SK-N-SH (cell line): ENCODE measurements around the gene KIAA0513. TPM values are rescaled to one million over a fixed set of nuclear protein-coding genes. Genes with fewer than 3 reads are reported as not detected.
A peak's percentile ranks its signal among the peaks of the same experiment; 100 is the strongest.

Source experiments
- CTCF ChIA-PET: fragments of 300-600, 350-600 bp; formaldehyde crosslinking; extraction: SDS; loops from one replicate; lab custom pipeline; 2021; lab: Yijun Ruan, JAX
- POLR2A ChIA-PET: fragments of 350-600 bp; sonication (Branson Sonifier 250); formaldehyde crosslinking; extraction: SDS; loops from one replicate; lab custom pipeline; 2020; ENCODE audit warnings: antibody characterized with exemption, inconsistent platforms; lab: Yijun Ruan, JAX
- DNase-seq: peaks from one replicate; pipeline ENCODE4 v3.0.0; 2012
- H2AFZ ChIP-seq: fragments of 200-600 bp; sonication (generic); 2 replicates; pipeline ENCODE4 v1.8.1; 2016; ENCODE audit warnings: antibody characterized with exemption, mild to moderate bottlenecking, low read depth
- H3F3A ChIP-seq: fragments of 200-600 bp; sonication (generic); replicated peaks from 2 replicates; pipeline ENCODE3; 2016; ENCODE audit warnings: antibody characterized with exemption, mild to moderate bottlenecking; ENCODE audit not compliant: insufficient read depth
- H3K27ac ChIP-seq, 2 experiments: fragments of 200-500 bp in 1 of 2; fragments of 200-600 bp in 1 of 2; sonication (Bioruptor generic) in 1 of 2; sonication (generic), shearing (Covaris generic) in 1 of 2; 2 replicates each; pipeline versions ENCODE4 v1.5.1 to v1.6.1; 2014 to 2016; ENCODE audit warnings: low read depth in 2 of 2, inconsistent platforms in 1 of 2, low read length in 1 of 2, mild to moderate bottlenecking in 1 of 2, mixed read lengths in 1 of 2
- H3K27me3 ChIP-seq: fragments of 200-600 bp; sonication (generic), shearing (Covaris generic); 2 replicates; pipeline ENCODE4 v1.6.1; 2016; ENCODE audit warnings: mixed run types; ENCODE audit not compliant: insufficient read depth
- H3K36me3 ChIP-seq, 2 experiments: fragments of 200-500 bp in 1 of 2; fragments of 200-600 bp in 1 of 2; sonication (Bioruptor generic) in 1 of 2; sonication (generic) in 1 of 2; replicated peaks in 1 of 2; 2 replicates each; pipeline versions ENCODE3 to v1.5.1; 2014 to 2016; ENCODE audit warnings: low read length in 1 of 2, mild to moderate bottlenecking in 1 of 2; ENCODE audit not compliant: insufficient read depth in 2 of 2, control insufficient read depth in 1 of 2
- H3K4me1 ChIP-seq, 2 experiments: fragments of 200-500 bp in 1 of 2; fragments of 200-600 bp in 1 of 2; sonication (Bioruptor generic) in 1 of 2; sonication (generic), shearing (Covaris generic) in 1 of 2; 2 replicates each; pipeline versions ENCODE4 v1.5.1 to v1.6.1; 2014 to 2016; ENCODE audit warnings: low read depth in 1 of 2, low read length in 1 of 2, mixed run types in 1 of 2; ENCODE audit not compliant: insufficient read depth in 2 of 2, control insufficient read depth in 1 of 2
- H3K4me2 ChIP-seq: fragments of 200-600 bp; sonication (generic), shearing (Covaris generic); 2 replicates; pipeline ENCODE4 v1.6.1; 2017; ENCODE audit warnings: mixed run types
- H3K4me3 ChIP-seq, 2 experiments: fragments of 200-500 bp in 1 of 2; fragments of 200-600 bp in 1 of 2; sonication (Bioruptor generic) in 1 of 2; sonication (generic), shearing (Covaris generic) in 1 of 2; 2 replicates each; pipeline versions ENCODE4 v1.5.1 to v1.8.1; 2014 to 2016; ENCODE audit warnings: low read depth in 2 of 2, inconsistent platforms in 1 of 2, low read length in 1 of 2, mild to moderate bottlenecking in 1 of 2, mixed read lengths in 1 of 2, moderate library complexity in 1 of 2
- H3K79me2 ChIP-seq: fragments of 200-600 bp; sonication (generic); 2 replicates; pipeline ENCODE4 v1.8.1; 2017; ENCODE audit warnings: mild to moderate bottlenecking; ENCODE audit not compliant: insufficient read depth
- H3K9ac ChIP-seq: fragments of 200-600 bp; sonication (generic); 2 replicates; pipeline ENCODE4 v1.6.1; 2017; ENCODE audit warnings: mixed run types
- H3K9me2 ChIP-seq: fragments of 200-600 bp; sonication (generic); 2 replicates; pipeline ENCODE4 v1.6.1; 2017; ENCODE audit warnings: mixed run types
- H3K9me3 ChIP-seq: fragments of 200-600 bp; sonication (generic); 2 replicates; pipeline ENCODE4 v1.6.1; 2017; ENCODE audit warnings: mixed run types, mild to moderate bottlenecking, moderate library complexity
- H4K20me1 ChIP-seq: fragments of 200-600 bp; sonication (generic); 2 replicates; pipeline ENCODE4 v1.6.1; 2017; ENCODE audit warnings: mild to moderate bottlenecking, mixed run types; ENCODE audit not compliant: insufficient read depth
- ELF1 ChIP-seq: IDR thresholded peaks from 2 replicates; pipeline ENCODE4 v1.4.0; 2012
- EP300 ChIP-seq, 2 experiments: IDR thresholded peaks; 2 replicates each; pipeline versions ENCODE4 v1.4.0 to v1.6.1; 2012; ENCODE audit warnings: borderline replicate concordance in 1 of 2, low read depth in 1 of 2, low read length in 1 of 2
- FOSL2 ChIP-seq: IDR thresholded peaks from 2 replicates; pipeline ENCODE4 v1.4.0; 2012; ENCODE audit warnings: low read depth, mild to moderate bottlenecking, moderate library complexity, borderline replicate concordance
- FOXJ3 ChIP-seq: sonication (generic); formaldehyde crosslinking; IDR thresholded peaks from 2 replicates; pipeline ENCODE4 v1.5.1; 2020; ENCODE audit warnings: mild to moderate bottlenecking, missing genetic modification reagents
- FOXM1 ChIP-seq: IDR thresholded peaks from 2 replicates; pipeline ENCODE4 v1.4.0; 2012; ENCODE audit warnings: low read depth, mild to moderate bottlenecking
- GABPA ChIP-seq: IDR thresholded peaks from 2 replicates; pipeline ENCODE4 v1.4.0; 2012; ENCODE audit warnings: low read depth, mild to moderate bottlenecking
- JUND ChIP-seq: IDR thresholded peaks from 2 replicates; pipeline ENCODE4 v1.4.0; 2012
- RAD21 ChIP-seq: IDR thresholded peaks from 2 replicates; pipeline ENCODE4 v1.6.1; 2012; ENCODE audit warnings: mild to moderate bottlenecking, low read length
- RFX5 ChIP-seq: IDR thresholded peaks from 2 replicates; pipeline ENCODE4 v1.6.1; 2012; ENCODE audit warnings: mild to moderate bottlenecking, improper control_type of control experiment, low read length
- RXRA ChIP-seq: IDR thresholded peaks from 2 replicates; pipeline ENCODE4 v1.4.0; 2012; ENCODE audit warnings: low read depth, mild to moderate bottlenecking, borderline replicate concordance
- YY1 ChIP-seq: IDR thresholded peaks from 2 replicates; pipeline ENCODE4 v1.4.0; 2012; ENCODE audit warnings: low read depth, mild to moderate bottlenecking
- WGBS: methylation state at CpG from one replicate; pipeline ENCODE4 v1.1.6; 2017; ENCODE audit warnings: low lambda C conversion rate; 5-methylcytosine and 5-hydroxymethylcytosine counted together
- polyA plus RNA-seq, 3 experiments: library from polyadenylated mRNA; depleted of rRNA; stranded (reverse); fragments of >200 nt; gene quantifications; 2 replicates each; pipeline ENCODE4 v1.2.3, GENCODE V29; 2012
- TF ChIP-seq, protein P1 (sequence below): fragments of 200-600 bp; sonication (generic); IDR thresholded peaks from 2 replicates; pipeline ENCODE4 v1.6.1; 2017; ENCODE audit warnings: antibody characterized with exemption, mild to moderate bottlenecking, moderate library complexity
- TF ChIP-seq, protein P2 (sequence below): fragments of 150-350 bp; IDR thresholded peaks from 2 replicates; pipeline ENCODE4 v1.6.1; 2016; ENCODE audit warnings: mild to moderate bottlenecking, low read depth, low read length
- TF ChIP-seq, protein P3 (sequence below): IDR thresholded peaks from 2 replicates; pipeline ENCODE4; 2012
- TF ChIP-seq, protein P4 (sequence below): fragments of 150-350 bp; IDR thresholded peaks from 2 replicates; pipeline ENCODE4 v1.6.1; 2017; ENCODE audit warnings: antibody characterized with exemption, low read length, low read depth, borderline replicate concordance

KIAA0513 gene
- polyA plus RNA-seq, 1 of the 3 experiments (the other 2 are of a cell fraction) = 6.5 TPM

DNA sequence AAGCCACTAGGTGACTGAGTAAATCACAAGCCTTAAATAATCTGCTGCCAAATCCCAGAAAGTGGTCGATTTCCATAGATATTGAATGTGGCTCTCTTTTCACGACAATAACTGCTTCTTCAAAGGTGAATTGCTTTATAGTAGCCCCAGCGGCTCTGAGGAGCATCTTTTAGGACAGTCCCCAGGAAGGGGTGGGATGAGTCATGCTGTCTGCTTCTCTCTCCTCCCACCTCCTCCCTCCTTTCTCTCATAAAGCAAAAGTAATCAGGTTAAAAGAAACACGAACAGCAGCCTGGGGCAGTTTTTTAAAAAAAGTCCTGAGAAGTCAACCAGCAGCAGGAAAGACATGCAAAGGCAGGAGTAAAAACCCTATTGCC is 1.8 kb downstream of the KIAA0513 start:
- H3K9ac ChIP-seq = peak overlapping the region; percentile 85; the same call in 1 of the 2 replicates

DNA sequence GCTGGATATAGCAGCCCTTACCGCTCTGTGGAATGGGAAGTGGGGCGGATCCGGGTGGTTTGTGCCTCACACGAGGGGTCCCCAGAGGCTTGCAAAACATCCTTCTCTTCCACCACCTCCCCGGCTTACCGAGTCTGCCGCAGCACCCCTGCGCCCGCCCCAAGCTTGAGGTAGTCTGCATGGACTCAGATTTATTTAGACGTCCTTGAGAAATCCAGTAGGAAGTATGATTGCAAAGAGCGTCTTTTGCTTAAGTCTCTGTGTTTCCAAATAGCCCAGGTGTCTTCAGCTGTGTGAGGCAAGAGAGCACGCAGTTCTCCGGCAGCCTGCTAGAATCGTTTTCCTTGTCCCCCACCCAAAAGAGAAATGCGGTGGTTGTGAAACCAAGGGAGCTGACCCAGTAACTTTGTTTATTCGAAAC is 2.4 kb downstream of the KIAA0513 start:
- CTCF ChIA-PET = interaction anchor here (1.1 to 1.8 kb wide), 2 partner anchors 10 to 57 kb away, joined by 4 read pairs; no protein-coding TSS in a partner anchor
- peak overlapping the region in 1 of 2 experiments; percentile 78; a peak in 1 of 4 replicates for H3K4me3 ChIP-seq
- DNase-seq = no peak
- no peaks in the 10 kb centered on the region for H3K9me2 ChIP-seq
- H3K4me1 ChIP-seq = peaks cover 15 to 20% of the 10 kb centered on the region in 2 experiments
- H3K9me3 ChIP-seq = no peaks in the 10 kb centered on the region
- TF ChIP-seq RXRA (no peak), RFX5 (no peak), EP300 (IDR thresholded peaks at IDR 0.05; ENCODE audit: borderline replicate concordance in 1 of 2, low read depth in 1 of 2, low read length in 1 of 2) (no peak), GABPA (no peak), FOXM1 (no peak), RAD21 (no peak)
- TF ChIP-seq, protein P1, sequence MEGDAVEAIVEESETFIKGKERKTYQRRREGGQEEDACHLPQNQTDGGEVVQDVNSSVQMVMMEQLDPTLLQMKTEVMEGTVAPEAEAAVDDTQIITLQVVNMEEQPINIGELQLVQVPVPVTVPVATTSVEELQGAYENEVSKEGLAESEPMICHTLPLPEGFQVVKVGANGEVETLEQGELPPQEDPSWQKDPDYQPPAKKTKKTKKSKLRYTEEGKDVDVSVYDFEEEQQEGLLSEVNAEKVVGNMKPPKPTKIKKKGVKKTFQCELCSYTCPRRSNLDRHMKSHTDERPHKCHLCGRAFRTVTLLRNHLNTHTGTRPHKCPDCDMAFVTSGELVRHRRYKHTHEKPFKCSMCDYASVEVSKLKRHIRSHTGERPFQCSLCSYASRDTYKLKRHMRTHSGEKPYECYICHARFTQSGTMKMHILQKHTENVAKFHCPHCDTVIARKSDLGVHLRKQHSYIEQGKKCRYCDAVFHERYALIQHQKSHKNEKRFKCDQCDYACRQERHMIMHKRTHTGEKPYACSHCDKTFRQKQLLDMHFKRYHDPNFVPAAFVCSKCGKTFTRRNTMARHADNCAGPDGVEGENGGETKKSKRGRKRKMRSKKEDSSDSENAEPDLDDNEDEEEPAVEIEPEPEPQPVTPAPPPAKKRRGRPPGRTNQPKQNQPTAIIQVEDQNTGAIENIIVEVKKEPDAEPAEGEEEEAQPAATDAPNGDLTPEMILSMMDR = no peak
- TF ChIP-seq, protein P2, sequence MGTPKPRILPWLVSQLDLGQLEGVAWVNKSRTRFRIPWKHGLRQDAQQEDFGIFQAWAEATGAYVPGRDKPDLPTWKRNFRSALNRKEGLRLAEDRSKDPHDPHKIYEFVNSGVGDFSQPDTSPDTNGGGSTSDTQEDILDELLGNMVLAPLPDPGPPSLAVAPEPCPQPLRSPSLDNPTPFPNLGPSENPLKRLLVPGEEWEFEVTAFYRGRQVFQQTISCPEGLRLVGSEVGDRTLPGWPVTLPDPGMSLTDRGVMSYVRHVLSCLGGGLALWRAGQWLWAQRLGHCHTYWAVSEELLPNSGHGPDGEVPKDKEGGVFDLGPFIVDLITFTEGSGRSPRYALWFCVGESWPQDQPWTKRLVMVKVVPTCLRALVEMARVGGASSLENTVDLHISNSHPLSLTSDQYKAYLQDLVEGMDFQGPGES = no peak
- TF ChIP-seq, protein P3, sequence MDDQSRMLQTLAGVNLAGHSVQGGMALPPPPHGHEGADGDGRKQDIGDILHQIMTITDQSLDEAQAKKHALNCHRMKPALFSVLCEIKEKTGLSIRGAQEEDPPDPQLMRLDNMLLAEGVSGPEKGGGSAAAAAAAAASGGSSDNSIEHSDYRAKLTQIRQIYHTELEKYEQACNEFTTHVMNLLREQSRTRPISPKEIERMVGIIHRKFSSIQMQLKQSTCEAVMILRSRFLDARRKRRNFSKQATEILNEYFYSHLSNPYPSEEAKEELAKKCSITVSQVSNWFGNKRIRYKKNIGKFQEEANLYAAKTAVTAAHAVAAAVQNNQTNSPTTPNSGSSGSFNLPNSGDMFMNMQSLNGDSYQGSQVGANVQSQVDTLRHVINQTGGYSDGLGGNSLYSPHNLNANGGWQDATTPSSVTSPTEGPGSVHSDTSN = no peak
- H3K27me3 ChIP-seq = no peaks in the 10 kb centered on the region
- H3K27ac ChIP-seq = peak overlapping the region in 1 of 2 experiments; percentile 84; a peak in 1 of 4 replicates
- WGBS = 73% methylated on average over 13 of the region's 16 CpGs
- POLR2A ChIA-PET = no interaction called here
- no peak overlapping the region for H2AFZ ChIP-seq
- H3K36me3 ChIP-seq = no peaks in the 10 kb centered on the region
- no peaks in the 10 kb centered on the region for H4K20me1 ChIP-seq
- 0 out of 2 replicates have a peak overlapping the region, but pooled peaks have one; percentile 85 for H3K9ac ChIP-seq
- peak overlapping the region; percentile 97 for H3K4me2 ChIP-seq
- H3K79me2 ChIP-seq = peaks cover 7% of the 10 kb centered on the region; the same call in 1 of the 2 replicates
- peaks cover 23% of the 10 kb centered on the region for H3F3A ChIP-seq

More for the DNA sequence above, 1.8 kb downstream of the KIAA0513 start:
- no peaks in the 10 kb centered on the region for H4K20me1 ChIP-seq
- peak overlapping the region; percentile 37; the same call in 1 of the 2 replicates for H2AFZ ChIP-seq
- peak; percentile 45 for DNase-seq
- no peaks in the 10 kb centered on the region for H3K27me3 ChIP-seq
- H3F3A ChIP-seq = peaks cover 23% of the 10 kb centered on the region
- H3K36me3 ChIP-seq = no peaks in the 10 kb centered on the region
- peaks cover 7% of the 10 kb centered on the region; the same call in 1 of the 2 replicates for H3K79me2 ChIP-seq
- TF ChIP-seq RFX5 = no peak
- TF ChIP-seq FOXJ3 (CRISPR knock-in tag) = no peak
- TF ChIP-seq RAD21 = no peak
- TF ChIP-seq ELF1 = no peak
- TF ChIP-seq JUND = peak; percentile 54; the same call in 1 of the 2 replicates
- TF ChIP-seq, protein P3 = no peak
- TF ChIP-seq YY1 = no peak
- TF ChIP-seq FOSL2 = peak; percentile 83
- TF ChIP-seq, protein P1 = no peak
- TF ChIP-seq GABPA = no peak
- TF ChIP-seq, protein P4, sequence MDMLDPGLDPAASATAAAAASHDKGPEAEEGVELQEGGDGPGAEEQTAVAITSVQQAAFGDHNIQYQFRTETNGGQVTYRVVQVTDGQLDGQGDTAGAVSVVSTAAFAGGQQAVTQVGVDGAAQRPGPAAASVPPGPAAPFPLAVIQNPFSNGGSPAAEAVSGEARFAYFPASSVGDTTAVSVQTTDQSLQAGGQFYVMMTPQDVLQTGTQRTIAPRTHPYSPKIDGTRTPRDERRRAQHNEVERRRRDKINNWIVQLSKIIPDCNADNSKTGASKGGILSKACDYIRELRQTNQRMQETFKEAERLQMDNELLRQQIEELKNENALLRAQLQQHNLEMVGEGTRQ = no peak
- ChIA-PET CTCF (interaction anchor here (1.8 kb wide), 1 partner anchor 11 kb away, joined by 4 read pairs; no protein-coding TSS in a partner anchor), POLR2A (no interaction called here)
- no peaks in the 10 kb centered on the region for H3K9me3 ChIP-seq
- peaks cover 15 to 20% of the 10 kb centered on the region in 2 experiments for H3K4me1 ChIP-seq
- no peaks in the 10 kb centered on the region for H3K9me2 ChIP-seq
- peak overlapping the region; percentile 97 for H3K4me2 ChIP-seq
- H3K27ac ChIP-seq = peak overlapping the region in 1 of 2 experiments; percentile 84; a peak in 2 of 4 replicates
- peak overlapping the region; percentile 63 to 78; a peak in 3 of 4 replicates for H3K4me3 ChIP-seq
- 2% methylated on average over 4 of the region's 4 CpGs for WGBS
